Caco-2 (cell line): ENCODE results near the gene HECTD1. TPM values are rescaled to one million over a fixed set of nuclear protein-coding genes. Genes with fewer than 3 reads are reported as not detected.

ENCODE experiments used
- BruUV-seq: library from RNA; stranded (reverse); fragments of 400-500 nt; replicated peaks from 2 replicates; lab custom pipeline; 2021; lab: Mats Ljungman, UMichigan
- CTCF ChIA-PET: fragments of 300-600 bp; sonication (Branson Sonifier 250); formaldehyde crosslinking; loops from one replicate; lab custom pipeline; 2022; ENCODE audit warnings: antibody characterized with exemption; lab: Charles Lee
- POLR2A ChIA-PET: fragments of 300-600 bp; sonication (Branson Sonifier 250); formaldehyde crosslinking; loops from one replicate; lab custom pipeline; 2022; ENCODE audit warnings: antibody characterized with exemption; lab: Charles Lee
- DNase-seq, 2 experiments: peaks; one replicate each; pipeline versions ENCODE4 v3.0.0 to v3.0.0-alpha.2; 2020 to 2022
- H3K27me3 ChIP-seq: replicated peaks from 2 replicates; pipeline ENCODE4 v1.6.0; 2011; ENCODE audit warnings: low read length; ENCODE audit not compliant: control insufficient read depth, insufficient read depth
- H3K36me3 ChIP-seq: 2 replicates; pipeline ENCODE4 v1.5.1; 2011; ENCODE audit warnings: low read length; ENCODE audit not compliant: control insufficient read depth, insufficient read depth
- H3K4me1 ChIP-seq: fragments of 250-450 bp; sonication (Bioruptor Pico); 2 replicates; pipeline ENCODE4 v1.5.1; 2020; ENCODE audit warnings: mild to moderate bottlenecking
- H3K4me3 ChIP-seq: 2 replicates; pipeline ENCODE4 v1.5.1; 2011; ENCODE audit warnings: low read depth, mild to moderate bottlenecking, control low read depth, low read length
- H3K9me3 ChIP-seq: fragments of 250-450 bp; sonication (Bioruptor Pico); 2 replicates; pipeline ENCODE4 v1.5.1; 2020; ENCODE audit warnings: mild to moderate bottlenecking, moderate library complexity
- H3K27ac Mint-ChIP-seq: one replicate; pipeline ENCODE4 v1.8.0; 2022; ENCODE audit warnings: mixed read lengths; ENCODE audit not compliant: unreplicated experiment
- H3K27me3 Mint-ChIP-seq: one replicate; pipeline ENCODE4 v1.8.0; 2022; ENCODE audit warnings: mixed read lengths; ENCODE audit not compliant: insufficient read depth, unreplicated experiment
- H3K36me3 Mint-ChIP-seq: one replicate; pipeline ENCODE4 v1.8.0; 2022; ENCODE audit warnings: mild to moderate bottlenecking, mixed read lengths; ENCODE audit not compliant: insufficient read depth, unreplicated experiment
- H3K4me1 Mint-ChIP-seq: one replicate; pipeline ENCODE4 v1.8.0; 2022; ENCODE audit warnings: low read depth, mixed read lengths; ENCODE audit not compliant: unreplicated experiment
- H3K4me3 Mint-ChIP-seq: one replicate; pipeline ENCODE4 v1.8.0; 2022; ENCODE audit warnings: mild to moderate bottlenecking, moderate library complexity, mixed read lengths; ENCODE audit not compliant: unreplicated experiment
- H3K9me3 Mint-ChIP-seq: one replicate; pipeline ENCODE4 v1.8.0; 2022; ENCODE audit warnings: mixed read lengths; ENCODE audit not compliant: unreplicated experiment
- intact Hi-C: fragments of 100-400 bp; cut with micrococcal nuclease; formaldehyde crosslinking; loops from one replicate; pipeline ENCODE4 v1.10.0; 2022; ENCODE audit not compliant: unreplicated experiment
- total RNA-seq: library from RNA; stranded (reverse); gene quantifications from 2 replicates; pipeline ENCODE4 v1.2.3, GENCODE V29; 2022
- TF ChIP-seq, protein P1 (sequence below), 2 experiments: fragments of 200-600 bp in 1 of 2; IDR thresholded peaks; 1 replicate in 1 of 2; 2 replicates in 1 of 2; pipeline versions ENCODE4 v1.5.1 to v1.8.0; 2011 to 2022; ENCODE audit warnings: antibody characterized with exemption in 1 of 2, control low read depth in 1 of 2, inconsistent platforms in 1 of 2, low read depth in 1 of 2, low read length in 1 of 2, mild to moderate bottlenecking in 1 of 2, moderate library complexity in 1 of 2; ENCODE audit not compliant: insufficient read depth in 1 of 2, severe bottlenecking in 1 of 2, unreplicated experiment in 1 of 2

HECTD1 gene
- total RNA-seq, 1 experiment from 2014 or later, result 146 TPM

DNA sequence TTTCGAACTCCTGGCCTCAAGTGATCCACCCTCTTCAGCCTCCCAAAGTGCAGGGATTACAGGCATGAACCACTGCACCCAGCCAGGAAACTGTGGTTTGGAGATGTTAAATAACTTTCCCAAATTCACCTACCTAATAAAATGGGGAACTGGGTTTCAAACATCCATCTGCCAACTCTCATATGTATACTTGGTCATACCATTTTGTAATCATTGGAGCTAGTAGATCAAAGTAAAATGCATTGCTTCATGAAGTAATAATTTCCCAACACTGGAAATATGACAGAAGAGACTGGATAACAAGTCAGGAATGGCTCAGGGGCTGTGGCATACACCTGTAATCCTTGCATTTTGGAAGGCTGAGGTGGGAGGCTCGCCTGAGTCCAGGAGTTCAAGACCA is 5.3 kb upstream of the HECTD1 start:
- Mint-ChIP-seq H3K27ac (no peak overlapping the region), H3K4me3 (no peak overlapping the region), H3K36me3 (peaks cover 5% of the 10 kb centered on the region), H3K4me1 (peaks cover 8% of the 10 kb centered on the region), H3K9me3 (no peaks in the 10 kb centered on the region), H3K27me3 (no peaks in the 10 kb centered on the region)
- H3K9me3 ChIP-seq, result no peaks in the 10 kb centered on the region
- no peaks in the 10 kb centered on the region for H3K27me3 ChIP-seq
- peaks cover 9% of the 10 kb centered on the region for H3K4me1 ChIP-seq
- DNase-seq, result no peak
- no peak overlapping the region for H3K4me3 ChIP-seq
- intact Hi-C loops, result no loop called here
- POLR2A ChIA-PET, result no interaction called here
- BruUV-seq, result no TSS peak
- CTCF ChIA-PET, result no interaction called here
- TF ChIP-seq, protein P1, sequence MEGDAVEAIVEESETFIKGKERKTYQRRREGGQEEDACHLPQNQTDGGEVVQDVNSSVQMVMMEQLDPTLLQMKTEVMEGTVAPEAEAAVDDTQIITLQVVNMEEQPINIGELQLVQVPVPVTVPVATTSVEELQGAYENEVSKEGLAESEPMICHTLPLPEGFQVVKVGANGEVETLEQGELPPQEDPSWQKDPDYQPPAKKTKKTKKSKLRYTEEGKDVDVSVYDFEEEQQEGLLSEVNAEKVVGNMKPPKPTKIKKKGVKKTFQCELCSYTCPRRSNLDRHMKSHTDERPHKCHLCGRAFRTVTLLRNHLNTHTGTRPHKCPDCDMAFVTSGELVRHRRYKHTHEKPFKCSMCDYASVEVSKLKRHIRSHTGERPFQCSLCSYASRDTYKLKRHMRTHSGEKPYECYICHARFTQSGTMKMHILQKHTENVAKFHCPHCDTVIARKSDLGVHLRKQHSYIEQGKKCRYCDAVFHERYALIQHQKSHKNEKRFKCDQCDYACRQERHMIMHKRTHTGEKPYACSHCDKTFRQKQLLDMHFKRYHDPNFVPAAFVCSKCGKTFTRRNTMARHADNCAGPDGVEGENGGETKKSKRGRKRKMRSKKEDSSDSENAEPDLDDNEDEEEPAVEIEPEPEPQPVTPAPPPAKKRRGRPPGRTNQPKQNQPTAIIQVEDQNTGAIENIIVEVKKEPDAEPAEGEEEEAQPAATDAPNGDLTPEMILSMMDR (IDR thresholded peaks at IDR 0.05; ENCODE audit: insufficient read depth in 1 of 2, low read depth in 1 of 2, low read length in 1 of 2, severe bottlenecking in 1 of 2, unreplicated experiment in 1 of 2), result no peak
- no peaks in the 10 kb centered on the region for H3K36me3 ChIP-seq

DNA sequence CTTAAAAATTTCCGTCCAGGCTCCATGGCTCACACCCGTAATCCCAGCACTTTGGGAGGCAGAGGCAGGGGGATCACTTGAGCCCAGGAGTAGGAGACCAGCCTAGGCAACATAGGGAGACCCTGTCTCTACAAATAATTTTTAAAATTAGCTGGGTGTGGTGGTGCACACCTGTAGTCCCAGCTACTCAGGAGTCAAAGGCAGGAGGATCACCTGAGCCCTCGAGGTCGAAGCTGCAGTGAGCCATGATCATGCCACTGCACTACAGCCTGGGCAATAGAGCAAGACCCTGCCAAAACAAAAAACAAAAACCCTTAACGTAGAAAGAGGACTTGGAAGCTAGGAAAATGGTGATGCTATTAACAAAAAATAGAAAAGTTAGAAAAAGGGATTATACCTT is 2.0 kb upstream of the HECTD1 start:
- no peak for DNase-seq
- Histone ChIP-seq H3K4me3 (no peak overlapping the region), H3K27me3 (no peaks in the 10 kb centered on the region), H3K36me3 (no peaks in the 10 kb centered on the region), H3K9me3 (no peaks in the 10 kb centered on the region), H3K4me1 (peaks cover 17% of the 10 kb centered on the region)
- Mint-ChIP-seq H3K4me1 (peaks cover 17% of the 10 kb centered on the region), H3K36me3 (peaks cover 19% of the 10 kb centered on the region), H3K9me3 (no peaks in the 10 kb centered on the region), H3K27me3 (no peaks in the 10 kb centered on the region), H3K27ac (peak overlapping the region; percentile 95), H3K4me3 (no peak overlapping the region)
- ChIA-PET CTCF (no interaction called here), POLR2A (interaction anchor here (0.6 kb wide), 1 partner anchor 13 kb away, joined by 4 read pairs; no protein-coding TSS in a partner anchor)
- no TSS peak for BruUV-seq
- TF ChIP-seq, protein P1 (IDR thresholded peaks at IDR 0.05; ENCODE audit: insufficient read depth in 1 of 2, low read depth in 1 of 2, low read length in 1 of 2, severe bottlenecking in 1 of 2, unreplicated experiment in 1 of 2), result no peak
- intact Hi-C loops, result loop anchor here (2.0 to 5.0 kb wide), 4 partner anchors 53 to 118 kb away; no protein-coding TSS in a partner anchor

DNA sequence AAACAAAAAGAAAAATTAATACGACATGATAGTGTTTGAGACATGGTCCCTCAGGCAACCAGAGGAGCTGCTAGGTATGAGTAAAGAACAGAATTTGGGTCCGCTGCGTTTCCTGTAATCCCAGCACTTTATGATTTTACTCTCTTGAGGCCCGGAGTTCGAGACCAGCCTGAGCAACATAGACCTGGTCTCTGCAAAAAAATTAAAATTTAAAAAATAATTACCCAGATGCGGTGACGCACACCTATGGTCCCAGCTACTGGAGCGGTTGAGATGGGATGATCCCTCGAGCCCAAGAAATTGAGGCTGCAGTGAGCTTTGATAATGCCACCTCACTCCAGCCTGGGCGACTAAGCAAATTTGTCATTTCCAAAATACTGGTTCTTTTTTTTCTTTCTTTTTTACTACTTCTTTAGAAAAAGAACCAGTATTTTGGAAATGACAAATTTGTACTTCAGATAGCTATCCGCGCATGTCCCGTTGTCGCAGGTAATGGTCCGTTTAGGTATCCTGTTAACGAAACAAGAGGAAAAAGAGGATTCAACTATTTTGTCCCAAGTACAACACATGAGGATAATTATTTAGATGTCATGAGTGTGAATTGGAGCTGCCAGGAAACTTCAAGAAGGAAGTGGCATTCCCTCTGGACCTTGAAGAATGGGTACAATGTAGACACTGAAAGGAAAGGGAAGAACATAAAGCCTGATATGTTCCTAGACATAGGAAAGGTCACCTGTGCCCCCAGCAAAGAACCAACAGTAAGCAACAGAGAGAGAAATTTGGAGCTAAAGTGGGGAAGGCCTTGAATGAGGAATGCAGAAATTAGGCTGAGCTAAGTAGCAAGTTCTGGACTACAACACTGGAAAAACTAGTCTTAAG is 1.2 kb upstream of the HECTD1 start:
- Histone ChIP-seq H3K4me1 (peaks cover 17% of the 10 kb centered on the region), H3K9me3 (no peaks in the 10 kb centered on the region), H3K36me3 (no peaks in the 10 kb centered on the region), H3K27me3 (no peaks in the 10 kb centered on the region), H3K4me3 (peak overlapping the region; percentile 58)
- DNase-seq, result peak in 1 of 2 experiments; percentile 12
- Mint-ChIP-seq H3K9me3 (no peaks in the 10 kb centered on the region), H3K4me3 (peak overlapping the region; percentile 84), H3K27ac (peak overlapping the region; percentile 95), H3K27me3 (no peaks in the 10 kb centered on the region), H3K36me3 (peaks cover 27% of the 10 kb centered on the region), H3K4me1 (peaks cover 17% of the 10 kb centered on the region)
- CTCF ChIA-PET, result interaction anchor here (0.6 to 2.2 kb wide), 13 partner anchors 13 to 223 kb away, joined by 3 to 11 read pairs (median 5); no protein-coding TSS in a partner anchor
- no TSS peak for BruUV-seq
- TF ChIP-seq, protein P1 (IDR thresholded peaks at IDR 0.05; ENCODE audit: insufficient read depth in 1 of 2, low read depth in 1 of 2, low read length in 1 of 2, severe bottlenecking in 1 of 2, unreplicated experiment in 1 of 2), result no peak
- intact Hi-C loops, result loop anchor here (1.0 to 5.0 kb wide), 5 partner anchors 21 to 119 kb away; no protein-coding TSS in a partner anchor
- POLR2A ChIA-PET, result interaction anchor here (0.5 to 1.7 kb wide), 3 partner anchors 9 to 177 kb away, joined by 4 to 9 read pairs (median 5); no protein-coding TSS in a partner anchor
